ENCODE results near the gene RAB3C. TPM values are rescaled to one million over a fixed set of nuclear protein-coding genes. Genes with fewer than 3 reads are reported as not detected.

The RAB3C gene
- total and polyA plus RNA-seq, 9 donors: 0.07 to 0.69 (median 0.21) TPM

DNA sequence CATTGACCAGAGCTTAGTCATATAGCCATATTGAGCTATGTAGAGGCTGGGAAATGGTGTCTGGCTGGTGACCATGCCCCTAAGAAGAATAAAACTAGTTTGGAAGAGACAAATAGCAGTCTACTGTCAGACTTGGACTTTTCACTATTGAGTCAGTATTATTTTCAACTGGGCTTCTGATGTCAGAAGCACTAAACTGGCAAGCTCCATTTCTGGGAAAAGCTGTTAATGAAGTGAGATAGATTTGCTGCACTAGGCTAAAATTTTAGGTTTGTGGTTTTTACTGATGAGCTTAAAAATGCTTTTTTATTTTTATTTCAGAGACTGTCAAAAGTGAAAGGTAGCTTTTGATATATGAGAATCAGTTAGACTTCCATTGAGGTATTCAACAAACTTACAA lies 220.2 kb downstream of the RAB3C start:
- no peak overlapping the region for H3K27ac ChIP-seq (ENCODE audit: low read length)
- no peaks in the 10 kb centered on the region for H3K27me3 ChIP-seq (ENCODE audit: control insufficient read depth, insufficient read depth, low read length)
- H3K36me3 ChIP-seq (ENCODE audit: control insufficient read depth, insufficient read depth, low read length): no peaks in the 10 kb centered on the region
- no peak overlapping the region for H3K4me3 ChIP-seq (ENCODE audit: low read length)
- no peaks in the 10 kb centered on the region for H3K4me1 ChIP-seq (ENCODE audit: control insufficient read depth, insufficient read depth, low read length)
- no peaks in the 10 kb centered on the region for H3K9me3 ChIP-seq (replicated peaks; ENCODE audit: control insufficient read depth, low read depth, low read length)
- DNase-seq: no peak

DNA sequence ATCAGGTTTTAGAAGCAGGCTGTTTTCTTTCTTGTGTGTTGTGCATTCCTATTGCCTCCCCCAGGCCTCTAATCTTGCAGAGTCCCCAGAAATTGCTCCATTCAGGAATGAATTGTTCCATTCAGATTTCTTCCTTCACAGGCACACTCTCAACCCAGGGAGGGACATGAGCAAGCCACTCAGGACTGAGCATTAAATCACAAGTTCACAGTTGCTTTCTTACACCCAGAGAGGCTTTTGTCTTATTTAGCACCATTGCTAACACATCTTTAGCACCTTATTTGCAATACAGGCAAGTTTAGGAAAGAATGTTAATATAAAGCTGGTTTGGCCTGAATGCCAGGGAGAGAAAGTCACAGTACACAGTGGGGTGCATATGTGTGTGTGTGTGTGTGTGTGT lies 221.4 kb downstream of the RAB3C start:
- no peak for DNase-seq
- Histone ChIP-seq H3K27ac (ENCODE audit: low read length) (no peak overlapping the region), H3K9me3 (replicated peaks; ENCODE audit: control insufficient read depth, low read depth, low read length) (no peaks in the 10 kb centered on the region), H3K27me3 (ENCODE audit: control insufficient read depth, insufficient read depth, low read length) (no peaks in the 10 kb centered on the region), H3K36me3 (ENCODE audit: control insufficient read depth, insufficient read depth, low read length) (no peaks in the 10 kb centered on the region), H3K4me3 (ENCODE audit: low read length) (no peak overlapping the region), H3K4me1 (ENCODE audit: control insufficient read depth, insufficient read depth, low read length) (no peaks in the 10 kb centered on the region)

DNA sequence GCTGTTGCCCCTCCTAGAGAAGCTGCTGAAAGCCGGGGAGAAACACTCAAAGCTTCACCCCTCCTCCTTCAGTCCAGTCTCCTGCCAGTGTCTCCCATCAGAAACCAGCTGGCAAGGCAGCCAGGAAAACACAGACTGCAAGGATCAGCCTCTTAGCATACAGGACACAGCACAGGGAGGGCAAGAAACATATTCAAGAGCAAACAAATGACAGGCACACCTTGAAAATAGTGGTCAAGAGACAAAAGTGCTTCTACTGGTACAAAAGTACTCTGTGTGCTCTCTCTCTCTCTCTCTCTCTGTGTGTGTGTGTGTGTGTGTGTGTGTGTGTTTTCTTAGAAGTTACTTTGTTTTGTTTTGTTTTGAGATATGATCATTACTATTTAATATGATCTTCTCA lies 227.2 kb downstream of the RAB3C start:
- no peak for DNase-seq
- no peaks in the 10 kb centered on the region for H3K4me1 ChIP-seq (ENCODE audit: control insufficient read depth, insufficient read depth, low read length)
- H3K27ac ChIP-seq (ENCODE audit: low read length): no peak overlapping the region
- no peaks in the 10 kb centered on the region for H3K27me3 ChIP-seq (ENCODE audit: control insufficient read depth, insufficient read depth, low read length)
- WGBS (ENCODE audit: insufficient coverage): no CpG with 5 or more reads among the region's 1 CpG
- H3K4me3 ChIP-seq (ENCODE audit: low read length): no peak overlapping the region
- no peaks in the 10 kb centered on the region for H3K9me3 ChIP-seq (replicated peaks; ENCODE audit: control insufficient read depth, low read depth, low read length)
- H3K36me3 ChIP-seq (ENCODE audit: control insufficient read depth, insufficient read depth, low read length): no peaks in the 10 kb centered on the region

DNA sequence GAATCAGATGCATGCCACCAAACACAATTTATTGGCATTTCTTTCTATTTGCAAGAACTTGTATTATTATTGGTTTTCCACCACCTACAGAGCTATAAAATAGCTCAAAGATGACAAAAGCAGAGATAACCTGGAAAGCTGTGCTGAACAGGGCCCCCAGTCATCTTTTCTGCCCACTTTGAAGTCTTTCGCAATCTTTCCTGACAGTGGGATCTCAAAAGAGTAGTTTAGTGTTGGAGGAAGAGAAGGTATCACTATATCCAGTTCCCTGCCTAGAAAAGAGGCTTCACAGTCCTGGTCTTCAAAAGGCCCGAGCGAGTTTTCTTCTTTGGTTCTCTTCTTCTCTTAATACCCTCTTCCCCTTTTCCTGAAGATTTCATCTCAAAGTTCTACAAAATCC lies 231.0 kb downstream of the RAB3C start:
- DNase-seq: no peak
- 75% methylated on average over 2 of the region's 3 CpGs for WGBS (ENCODE audit: insufficient coverage)

DNA sequence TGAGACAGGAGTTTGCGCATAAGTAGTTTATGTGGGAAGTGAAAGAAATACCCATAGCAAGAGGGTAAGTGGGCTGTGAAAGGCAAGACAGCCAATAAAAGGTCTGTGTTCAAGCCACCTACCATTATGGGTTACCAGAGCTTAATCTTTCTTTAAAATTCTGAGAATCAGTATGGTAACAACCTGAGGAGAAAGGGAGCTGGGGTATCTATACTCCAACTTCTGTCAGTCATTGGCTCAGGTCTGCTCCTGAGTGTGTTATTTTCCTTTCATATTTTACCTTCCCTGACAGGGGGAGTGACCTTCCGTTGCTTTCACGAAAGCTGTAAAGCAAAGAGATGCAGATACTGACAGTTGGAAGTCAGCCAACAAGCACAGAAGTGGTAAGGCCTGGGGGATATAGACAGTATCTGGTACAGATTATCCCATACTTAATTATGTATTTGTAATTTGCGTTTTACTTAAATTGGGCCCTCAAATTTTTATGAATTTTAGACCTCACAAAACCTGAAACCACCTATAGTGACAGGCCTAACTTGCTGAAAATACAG lies 233.4 kb downstream of the RAB3C start:
- Histone ChIP-seq H3K4me1 (ENCODE audit: control insufficient read depth, insufficient read depth, low read length) (no peaks in the 10 kb centered on the region), H3K36me3 (ENCODE audit: control insufficient read depth, insufficient read depth, low read length) (no peaks in the 10 kb centered on the region), H3K4me3 (ENCODE audit: low read length) (no peak overlapping the region), H3K9me3 (replicated peaks; ENCODE audit: control insufficient read depth, low read depth, low read length) (no peaks in the 10 kb centered on the region), H3K27me3 (ENCODE audit: control insufficient read depth, insufficient read depth, low read length) (no peaks in the 10 kb centered on the region), H3K27ac (ENCODE audit: low read length) (no peak overlapping the region)
- no peak for DNase-seq
- no CpG with 5 or more reads among the region's 4 CpGs for WGBS (ENCODE audit: insufficient coverage)

More for the DNA sequence above, 231.0 kb downstream of the RAB3C start:
- Histone ChIP-seq H3K4me3 (ENCODE audit: low read length) (no peak overlapping the region), H3K27me3 (ENCODE audit: control insufficient read depth, insufficient read depth, low read length) (no peaks in the 10 kb centered on the region), H3K4me1 (ENCODE audit: control insufficient read depth, insufficient read depth, low read length) (no peaks in the 10 kb centered on the region), H3K36me3 (ENCODE audit: control insufficient read depth, insufficient read depth, low read length) (no peaks in the 10 kb centered on the region), H3K9me3 (replicated peaks; ENCODE audit: control insufficient read depth, low read depth, low read length) (no peaks in the 10 kb centered on the region), H3K27ac (ENCODE audit: low read length) (no peak overlapping the region)

DNA sequence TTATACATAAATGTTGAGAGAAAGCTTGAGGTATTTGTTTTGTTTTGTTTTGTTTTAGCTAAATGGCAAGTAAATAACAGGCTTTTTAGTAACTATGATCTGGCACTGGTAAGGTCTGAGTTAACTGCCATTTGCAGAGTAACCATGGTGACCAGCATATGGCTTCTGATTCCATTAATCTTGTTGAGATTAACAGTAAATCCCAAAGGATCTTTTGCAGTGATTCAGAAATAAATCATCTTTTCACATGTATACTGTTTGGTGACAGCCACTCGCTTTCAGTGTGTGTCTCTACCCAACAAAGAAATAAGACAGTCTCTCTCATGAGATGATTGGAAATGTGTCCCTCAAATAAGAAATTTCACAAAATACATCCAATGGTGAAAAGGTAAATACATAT lies 235.6 kb downstream of the RAB3C start:
- Histone ChIP-seq H3K9me3 (replicated peaks; ENCODE audit: control insufficient read depth, low read depth, low read length) (no peaks in the 10 kb centered on the region), H3K4me1 (ENCODE audit: control insufficient read depth, insufficient read depth, low read length) (no peaks in the 10 kb centered on the region), H3K27me3 (ENCODE audit: control insufficient read depth, insufficient read depth, low read length) (no peaks in the 10 kb centered on the region), H3K27ac (ENCODE audit: low read length) (no peak overlapping the region), H3K36me3 (ENCODE audit: control insufficient read depth, insufficient read depth, low read length) (no peaks in the 10 kb centered on the region), H3K4me3 (ENCODE audit: low read length) (no peak overlapping the region)
- DNase-seq: no peak
- no CpG with 5 or more reads among the region's 1 CpG for WGBS (ENCODE audit: insufficient coverage)

DNA sequence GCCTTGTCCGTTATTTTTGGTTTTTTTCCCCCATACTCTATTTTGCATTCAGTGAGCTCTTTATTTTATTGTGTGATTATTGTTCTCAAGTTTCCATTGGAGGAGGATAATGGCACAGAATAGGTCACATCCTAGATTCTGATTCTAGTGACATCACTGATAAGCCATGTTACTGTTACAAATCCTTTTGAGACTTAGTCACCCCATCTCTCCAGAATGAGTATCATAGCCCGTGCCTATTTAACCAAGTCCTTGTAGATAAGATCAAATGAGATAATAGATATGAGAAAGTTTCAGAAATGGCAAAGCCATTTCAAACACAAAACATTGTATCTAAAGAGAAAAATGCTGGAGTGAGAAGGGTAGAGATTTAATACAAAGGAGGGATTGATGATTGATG lies 242.6 kb downstream of the RAB3C start:
- no peaks in the 10 kb centered on the region for H3K4me1 ChIP-seq (ENCODE audit: control insufficient read depth, insufficient read depth, low read length)
- no peak overlapping the region for H3K4me3 ChIP-seq (ENCODE audit: low read length)
- H3K27ac ChIP-seq (ENCODE audit: low read length): no peak overlapping the region
- no peaks in the 10 kb centered on the region for H3K27me3 ChIP-seq (ENCODE audit: control insufficient read depth, insufficient read depth, low read length)
- DNase-seq: no peak
- no CpG with 5 or more reads among the region's 2 CpGs for WGBS (ENCODE audit: insufficient coverage)
- H3K36me3 ChIP-seq (ENCODE audit: control insufficient read depth, insufficient read depth, low read length): no peaks in the 10 kb centered on the region
- no peaks in the 10 kb centered on the region for H3K9me3 ChIP-seq (replicated peaks; ENCODE audit: control insufficient read depth, low read depth, low read length)

DNA sequence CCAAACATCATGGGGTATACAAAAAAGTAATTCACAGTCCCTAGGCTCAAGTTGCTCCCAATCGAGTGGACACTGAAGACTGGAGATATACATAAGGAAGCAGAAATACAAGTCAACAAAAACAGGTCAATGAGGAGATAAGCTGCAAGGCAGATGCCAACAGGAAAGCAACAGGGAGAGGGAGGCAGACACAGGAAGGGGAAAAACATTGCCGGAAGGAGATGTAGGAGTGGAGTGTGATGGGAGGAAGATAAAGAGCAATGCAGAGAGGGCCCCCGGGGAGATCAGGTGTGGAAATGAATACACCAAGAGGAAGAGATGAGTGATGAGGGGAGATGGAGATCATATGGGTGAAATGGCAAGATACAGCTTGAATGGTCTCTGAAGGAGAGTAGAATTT lies 243.0 kb downstream of the RAB3C start:
- H3K9me3 ChIP-seq (replicated peaks; ENCODE audit: control insufficient read depth, low read depth, low read length): no peaks in the 10 kb centered on the region
- H3K36me3 ChIP-seq (ENCODE audit: control insufficient read depth, insufficient read depth, low read length): no peaks in the 10 kb centered on the region
- no peak overlapping the region for H3K4me3 ChIP-seq (ENCODE audit: low read length)
- no peak for DNase-seq
- H3K27ac ChIP-seq (ENCODE audit: low read length): no peak overlapping the region
- H3K27me3 ChIP-seq (ENCODE audit: control insufficient read depth, insufficient read depth, low read length): no peaks in the 10 kb centered on the region
- WGBS (ENCODE audit: insufficient coverage): 81% methylated on average over 2 of the region's 3 CpGs
- no peaks in the 10 kb centered on the region for H3K4me1 ChIP-seq (ENCODE audit: control insufficient read depth, insufficient read depth, low read length)

DNA sequence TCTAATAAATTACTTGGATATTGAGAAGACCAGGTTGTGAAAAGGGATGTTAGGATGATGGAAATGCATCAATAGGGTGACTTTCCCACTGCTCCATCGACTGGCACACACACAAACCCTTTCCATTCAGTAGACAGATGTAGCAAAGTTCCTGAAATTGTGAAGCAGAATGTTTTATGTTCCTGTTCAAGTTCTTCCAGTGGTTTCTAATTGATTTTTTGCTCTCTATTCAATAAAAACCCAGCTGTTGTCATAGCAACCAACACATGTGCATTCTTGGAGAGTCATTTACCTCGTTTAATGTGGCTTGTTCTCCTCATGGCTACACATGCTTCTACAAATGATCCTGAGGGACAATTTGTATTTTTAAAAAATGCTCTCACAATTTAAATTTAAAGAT lies 244.6 kb downstream of the RAB3C start:
- H3K27ac ChIP-seq (ENCODE audit: low read length): peak overlapping the region; percentile 74
- DNase-seq: peak; percentile 89
- no peaks in the 10 kb centered on the region for H3K36me3 ChIP-seq (ENCODE audit: control insufficient read depth, insufficient read depth, low read length)
- H3K4me3 ChIP-seq (ENCODE audit: low read length): no peak overlapping the region
- no CpG with 5 or more reads among the region's 2 CpGs for WGBS (ENCODE audit: insufficient coverage)
- no peaks in the 10 kb centered on the region for H3K9me3 ChIP-seq (replicated peaks; ENCODE audit: control insufficient read depth, low read depth, low read length)
- no peaks in the 10 kb centered on the region for H3K27me3 ChIP-seq (ENCODE audit: control insufficient read depth, insufficient read depth, low read length)
- H3K4me1 ChIP-seq (ENCODE audit: control insufficient read depth, insufficient read depth, low read length): no peaks in the 10 kb centered on the region

DNA sequence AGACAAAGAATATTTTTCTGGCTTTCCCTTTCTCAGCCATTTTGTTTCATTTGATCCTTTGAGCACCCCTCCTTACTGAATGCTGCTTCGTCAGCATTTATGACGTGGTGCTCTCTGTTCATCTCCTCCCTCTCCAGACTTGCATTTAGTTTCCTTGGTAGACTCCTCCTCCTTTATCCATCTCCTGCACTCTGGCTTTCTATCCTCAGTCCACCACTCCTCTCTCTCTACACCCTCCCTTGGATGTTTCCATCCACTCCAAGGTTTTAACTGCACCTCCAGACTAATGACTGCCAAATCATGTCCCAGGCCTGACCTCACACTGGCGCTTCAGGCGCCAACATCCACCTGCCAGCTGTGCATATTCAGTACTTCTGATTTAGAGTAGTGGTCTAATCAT lies 245.4 kb downstream of the RAB3C start:
- H3K27me3 ChIP-seq (ENCODE audit: control insufficient read depth, insufficient read depth, low read length): no peaks in the 10 kb centered on the region
- H3K36me3 ChIP-seq (ENCODE audit: control insufficient read depth, insufficient read depth, low read length): no peaks in the 10 kb centered on the region
- H3K9me3 ChIP-seq (replicated peaks; ENCODE audit: control insufficient read depth, low read depth, low read length): no peaks in the 10 kb centered on the region
- no peak overlapping the region for H3K4me3 ChIP-seq (ENCODE audit: low read length)
- peak overlapping the region; percentile 74 for H3K27ac ChIP-seq (ENCODE audit: low read length)
- 24% methylated on average over 2 of the region's 4 CpGs for WGBS (ENCODE audit: insufficient coverage)
- peak; percentile 81 for DNase-seq
- H3K4me1 ChIP-seq (ENCODE audit: control insufficient read depth, insufficient read depth, low read length): no peaks in the 10 kb centered on the region

Measured in muscle of leg (tissue), 11 donors.